H9 (cell line): ENCODE results near the gene ARSI. TPM values are rescaled to one million over a fixed set of nuclear protein-coding genes. Genes with fewer than 3 reads are reported as not detected.

Experiments used
- DNase-seq: peaks from one replicate; pipeline ENCODE4 v3.0.0-alpha.2; 2017
- H2AFZ ChIP-seq: one replicate; pipeline ENCODE4 v1.6.1; 2013; ENCODE audit warnings: mild to moderate bottlenecking, low read length, control low read depth, moderate library complexity
- H2AK5ac ChIP-seq: 2 replicates; pipeline ENCODE4 v1.6.1; 2013; ENCODE audit warnings: low read length, control low read depth, mixed read lengths; ENCODE audit not compliant: insufficient read length
- H2BK120ac ChIP-seq: one replicate; pipeline ENCODE4 v1.6.1; 2013; ENCODE audit warnings: low read depth, mild to moderate bottlenecking, low read length, control low read depth, inconsistent platforms; ENCODE audit not compliant: poor library complexity, severe bottlenecking
- H2BK12ac ChIP-seq: 2 replicates; pipeline ENCODE4 v1.6.1; 2013; ENCODE audit warnings: low read length, control low read depth, mixed read lengths, low read depth; ENCODE audit not compliant: insufficient read length
- H2BK15ac ChIP-seq: 2 replicates; pipeline ENCODE4 v1.6.1; 2013; ENCODE audit warnings: low read depth, low read length, control low read depth
- H2BK20ac ChIP-seq: one replicate; pipeline ENCODE4 v1.6.1; 2013; ENCODE audit warnings: low read depth, mild to moderate bottlenecking, low read length, control low read depth, inconsistent platforms; ENCODE audit not compliant: poor library complexity, severe bottlenecking
- H2BK5ac ChIP-seq: 2 replicates; pipeline ENCODE4 v1.6.1; 2013; ENCODE audit warnings: low read length, control low read depth, mixed read lengths; ENCODE audit not compliant: insufficient read length
- H3K14ac ChIP-seq: 2 replicates; pipeline ENCODE4 v1.6.1; 2013; ENCODE audit warnings: low read length, control low read depth; ENCODE audit not compliant: insufficient read depth
- H3K18ac ChIP-seq: 2 replicates; pipeline ENCODE4 v1.6.1; 2013; ENCODE audit warnings: low read depth, mild to moderate bottlenecking, mixed read lengths, low read length, control low read depth; ENCODE audit not compliant: insufficient read length
- H3K23ac ChIP-seq: 2 replicates; pipeline ENCODE4 v1.6.1; 2013; ENCODE audit warnings: low read length, control low read depth, mixed read lengths, low read depth; ENCODE audit not compliant: insufficient read length
- H3K23me2 ChIP-seq: 2 replicates; pipeline ENCODE4 v1.6.1; 2013; ENCODE audit warnings: low read depth, mild to moderate bottlenecking, mixed read lengths, low read length, control low read depth; ENCODE audit not compliant: insufficient read length, poor library complexity, severe bottlenecking
- H3K27ac ChIP-seq: 2 replicates; pipeline ENCODE4 v1.5.1; 2013; ENCODE audit warnings: low read length, control low read depth, mixed read lengths, low read depth; ENCODE audit not compliant: insufficient read length
- H3K27me3 ChIP-seq: 2 replicates; pipeline ENCODE4 v1.6.1; 2013; ENCODE audit warnings: low read length, control low read depth, inconsistent platforms; ENCODE audit not compliant: insufficient read depth
- H3K4ac ChIP-seq: 2 replicates; pipeline ENCODE4 v1.6.1; 2013; ENCODE audit warnings: low read depth, mild to moderate bottlenecking, control low read depth, inconsistent platforms, low read length, moderate library complexity
- H3K4me1 ChIP-seq: 2 replicates; pipeline ENCODE4 v1.6.1; 2013; ENCODE audit warnings: low read length, control low read depth, inconsistent platforms; ENCODE audit not compliant: insufficient read depth
- H3K4me2 ChIP-seq: 2 replicates; pipeline ENCODE4 v1.6.1; 2013; ENCODE audit warnings: low read length, control low read depth, mixed read lengths; ENCODE audit not compliant: insufficient read length, insufficient read depth
- H3K56ac ChIP-seq: 2 replicates; pipeline ENCODE4 v1.6.1; 2013; ENCODE audit warnings: low read depth, mild to moderate bottlenecking, mixed read lengths, low read length, control low read depth; ENCODE audit not compliant: insufficient read length
- H3K79me1 ChIP-seq: 2 replicates; pipeline ENCODE4 v1.6.1; 2013; ENCODE audit warnings: low read depth, mild to moderate bottlenecking, moderate library complexity, low read length, control low read depth, inconsistent platforms; ENCODE audit not compliant: insufficient read depth, poor library complexity, severe bottlenecking
- H3K79me2 ChIP-seq: 2 replicates; pipeline ENCODE4 v1.6.1; 2013; ENCODE audit warnings: low read length, control low read depth, inconsistent platforms; ENCODE audit not compliant: insufficient read depth
- H3K9ac ChIP-seq: 2 replicates; pipeline ENCODE4 v1.6.1; 2013; ENCODE audit warnings: low read length, control low read depth, mixed read lengths; ENCODE audit not compliant: insufficient read length; ENCODE audit errors: extremely low read depth
- H3K9me3 ChIP-seq: one replicate; pipeline ENCODE4 v1.6.1; 2013; ENCODE audit warnings: low read depth, low read length, inconsistent platforms; ENCODE audit not compliant: control insufficient read depth
- H3T11ph ChIP-seq: one replicate; pipeline ENCODE4 v1.6.1; 2013; ENCODE audit warnings: mild to moderate bottlenecking, low read length, control low read depth, inconsistent platforms
- H4K20me1 ChIP-seq: one replicate; pipeline ENCODE4 v1.6.1; 2013; ENCODE audit not compliant: control insufficient read depth, insufficient read length, insufficient read depth
- H4K5ac ChIP-seq: 2 replicates; pipeline ENCODE4 v1.6.1; 2013; ENCODE audit warnings: low read depth, mild to moderate bottlenecking, mixed read lengths, low read length, control low read depth; ENCODE audit not compliant: insufficient read length
- H4K8ac ChIP-seq: replicated peaks from 2 replicates; pipeline ENCODE4 v1.6.1; 2013; ENCODE audit warnings: low read length, control low read depth, mixed read lengths, low read depth; ENCODE audit not compliant: insufficient read length
- H4K91ac ChIP-seq: 2 replicates; pipeline ENCODE4 v1.6.1; 2013; ENCODE audit warnings: low read depth, mild to moderate bottlenecking, moderate library complexity, mixed read lengths, low read length, control low read depth; ENCODE audit not compliant: insufficient read length
- H3K27ac Mint-ChIP-seq, 3 experiments: 2 replicates in 2 of 3; 3 replicates in 1 of 3; pipeline ENCODE4 v1.8.0; 2020 to 2021; ENCODE audit warnings: mixed read lengths in 3 of 3, mild to moderate bottlenecking in 1 of 3, moderate library complexity in 1 of 3
- H3K27me3 Mint-ChIP-seq: 2 replicates; pipeline ENCODE4 v1.8.0; 2021; ENCODE audit warnings: low read depth, mild to moderate bottlenecking, moderate library complexity, mixed read lengths
- H3K36me3 Mint-ChIP-seq, 3 experiments: 2 replicates in 2 of 3; 3 replicates in 1 of 3; pipeline ENCODE4 v1.8.0; 2020 to 2021; ENCODE audit warnings: low read depth in 3 of 3, mixed read lengths in 3 of 3; ENCODE audit not compliant: insufficient read depth in 1 of 3
- H3K4me1 Mint-ChIP-seq, 2 experiments: 2 replicates each; pipeline ENCODE4 v1.8.0; 2020; ENCODE audit warnings: mixed read lengths in 2 of 2
- H3K4me3 Mint-ChIP-seq, 2 experiments: 2 replicates in 1 of 2; 3 replicates in 1 of 2; pipeline ENCODE4 v1.8.0; 2020 to 2021; ENCODE audit warnings: mild to moderate bottlenecking in 2 of 2, mixed read lengths in 2 of 2, moderate library complexity in 1 of 2
- H3K9me3 Mint-ChIP-seq, 2 experiments: 2 replicates in 1 of 2; 3 replicates in 1 of 2; pipeline ENCODE4 v1.8.0; 2020; ENCODE audit warnings: mild to moderate bottlenecking in 2 of 2, mixed read lengths in 2 of 2, moderate library complexity in 1 of 2
- WGBS: extraction: QIAGEN DNeasy Blood & Tissue Kit; methylation state at CpG from one replicate; pipeline ENCODE4 v1.1.7; 2013; ENCODE audit warnings: missing lambda C conversion rate, low lambda C conversion rate, mixed read lengths; ENCODE audit not compliant: insufficient read length; ENCODE audit errors: extremely low coverage; 5-methylcytosine and 5-hydroxymethylcytosine counted together
- total RNA-seq: library from RNA; stranded (reverse); gene quantifications from 2 replicates; pipeline ENCODE4 v1.2.1, GENCODE V29; 2021
- TF ChIP-seq, protein P1 (sequence below): fragments of 200-600 bp; sonication (generic); conservative IDR thresholded peaks from 3 replicates; pipeline ENCODE4 v1.8.0; 2021; ENCODE audit warnings: antibody characterized with exemption, mild to moderate bottlenecking

ARSI gene
- total RNA-seq, 1 experiment from 2014 or later, result 1.7 TPM

DNA sequence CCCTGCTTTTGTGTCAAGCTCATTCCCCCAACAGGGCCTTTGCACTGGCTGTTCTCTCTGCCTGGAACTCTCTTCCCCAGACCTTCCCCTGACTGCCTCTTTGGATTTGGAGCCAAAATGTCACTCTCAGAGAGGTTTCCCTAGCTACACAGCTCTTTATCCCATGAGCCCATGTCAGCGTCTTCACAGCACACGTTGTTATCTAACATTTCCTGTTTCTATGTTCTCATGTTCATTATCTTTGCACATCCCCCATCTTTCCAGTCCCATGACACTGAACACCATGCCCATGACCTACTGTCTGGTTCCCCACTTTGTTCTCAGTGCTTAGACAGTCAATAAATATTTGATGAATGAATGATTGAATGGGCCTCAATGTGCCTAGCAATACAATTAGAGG lies 26.3 kb upstream of the ARSI start:
- Histone ChIP-seq H3K4me2 (no peak overlapping the region), H3K23ac (no peak overlapping the region), H3K79me2 (no peaks in the 10 kb centered on the region), H3K4ac (no peak overlapping the region), H2BK120ac (no peak overlapping the region), H2AK5ac (no peak overlapping the region), H3K14ac (no peak overlapping the region), H3K27me3 (no peaks in the 10 kb centered on the region; the same call in 1 of the 2 replicates), H2BK12ac (no peak overlapping the region), H3K9me3 (no peaks in the 10 kb centered on the region), H3K79me1 (no peaks in the 10 kb centered on the region), H3K9ac (no peak overlapping the region), H4K5ac (no peak overlapping the region), H2BK15ac (no peak overlapping the region), H3K27ac (no peak overlapping the region), H2AFZ (no peak overlapping the region), H4K20me1 (no peaks in the 10 kb centered on the region), H4K8ac (no peak overlapping the region), H3K56ac (no peak overlapping the region), H4K91ac (no peak overlapping the region), H2BK20ac (no peak overlapping the region), H2BK5ac (no peak overlapping the region), H3K4me1 (no peaks in the 10 kb centered on the region), H3K23me2 (no peaks in the 10 kb centered on the region), H3K18ac (no peak overlapping the region), H3T11ph (no peak overlapping the region)
- no peaks in the 10 kb centered on the region; the same call in 1 of the 2 replicates for H3K27me3 Mint-ChIP-seq
- DNase-seq, result no peak
- no peak overlapping the region for H3K4me3 Mint-ChIP-seq
- no peaks in the 10 kb centered on the region for H3K36me3 Mint-ChIP-seq
- H3K27ac Mint-ChIP-seq, result no peak overlapping the region
- TF ChIP-seq, protein P1, sequence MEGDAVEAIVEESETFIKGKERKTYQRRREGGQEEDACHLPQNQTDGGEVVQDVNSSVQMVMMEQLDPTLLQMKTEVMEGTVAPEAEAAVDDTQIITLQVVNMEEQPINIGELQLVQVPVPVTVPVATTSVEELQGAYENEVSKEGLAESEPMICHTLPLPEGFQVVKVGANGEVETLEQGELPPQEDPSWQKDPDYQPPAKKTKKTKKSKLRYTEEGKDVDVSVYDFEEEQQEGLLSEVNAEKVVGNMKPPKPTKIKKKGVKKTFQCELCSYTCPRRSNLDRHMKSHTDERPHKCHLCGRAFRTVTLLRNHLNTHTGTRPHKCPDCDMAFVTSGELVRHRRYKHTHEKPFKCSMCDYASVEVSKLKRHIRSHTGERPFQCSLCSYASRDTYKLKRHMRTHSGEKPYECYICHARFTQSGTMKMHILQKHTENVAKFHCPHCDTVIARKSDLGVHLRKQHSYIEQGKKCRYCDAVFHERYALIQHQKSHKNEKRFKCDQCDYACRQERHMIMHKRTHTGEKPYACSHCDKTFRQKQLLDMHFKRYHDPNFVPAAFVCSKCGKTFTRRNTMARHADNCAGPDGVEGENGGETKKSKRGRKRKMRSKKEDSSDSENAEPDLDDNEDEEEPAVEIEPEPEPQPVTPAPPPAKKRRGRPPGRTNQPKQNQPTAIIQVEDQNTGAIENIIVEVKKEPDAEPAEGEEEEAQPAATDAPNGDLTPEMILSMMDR, result no peak
- WGBS, result no CpG with 5 or more reads among the region's 2 CpGs
- H3K9me3 Mint-ChIP-seq, result no peaks in the 10 kb centered on the region
- peaks cover 0 to 4% of the 10 kb centered on the region in 2 experiments; a peak in 1 of 4 replicates for H3K4me1 Mint-ChIP-seq
